Aorta (tissue), 5 donors: ENCODE data around the gene CRIM1. TPM values are rescaled to one million over a fixed set of nuclear protein-coding genes. Genes with fewer than 3 reads are reported as not detected.

Source experiments
- ATAC-seq: fragments of 200-7000 bp; cut with Tn5 transposase; one replicate; pipeline ENCODE4 v1.9.1; 2022; ENCODE audit warnings: moderate library complexity; ENCODE audit not compliant: low FRiP score
- DNase-seq, 2 donors: peaks; one replicate each; pipeline ENCODE4 v3.0.0-alpha.2; 2020
- H3K27ac ChIP-seq, 2 donors: one replicate each; pipeline ENCODE4 v1.5.1; 2013; ENCODE audit warnings: low read length in 2 of 2, mild to moderate bottlenecking in 2 of 2, moderate library complexity in 2 of 2, control low read depth in 1 of 2, inconsistent platforms in 1 of 2, low read depth in 1 of 2
- H3K27me3 ChIP-seq, 2 donors: one replicate each; pipeline ENCODE4 v1.6.1; 2013; ENCODE audit warnings: control low read depth in 1 of 2, low read length in 1 of 2, mild to moderate bottlenecking in 1 of 2, moderate library complexity in 1 of 2; ENCODE audit not compliant: insufficient read depth in 2 of 2, control insufficient read depth in 1 of 2
- H3K36me3 ChIP-seq, 2 donors: one replicate each; pipeline ENCODE4 v1.6.1; 2013; ENCODE audit warnings: control low read depth in 1 of 2, low read length in 1 of 2, mild to moderate bottlenecking in 1 of 2; ENCODE audit not compliant: insufficient read depth in 2 of 2, control insufficient read depth in 1 of 2
- H3K4me1 ChIP-seq, 2 donors: one replicate each; pipeline ENCODE4 v1.6.1; 2013; ENCODE audit warnings: low read length in 2 of 2, control low read depth in 1 of 2, mild to moderate bottlenecking in 1 of 2, moderate library complexity in 1 of 2; ENCODE audit not compliant: insufficient read depth in 2 of 2, control insufficient read depth in 1 of 2
- H3K4me3 ChIP-seq, 2 donors: one replicate each; pipeline ENCODE4 v1.5.1; 2013; ENCODE audit warnings: low read length in 2 of 2, control low read depth in 1 of 2, mild to moderate bottlenecking in 1 of 2
- H3K9me3 ChIP-seq: one replicate; pipeline ENCODE4 v1.6.1; 2013; ENCODE audit warnings: mild to moderate bottlenecking, low read length; ENCODE audit not compliant: control insufficient read depth
- WGBS, 2 donors: extraction: QIAGEN DNeasy Blood & Tissue Kit; methylation state at CpG; one replicate each; pipeline ENCODE4 v1.1.7; 2013; 5-methylcytosine and 5-hydroxymethylcytosine counted together
- intact Hi-C, 2 donors: fragments of 100-400 bp; cut with DNase I; formaldehyde crosslinking; loops; one replicate each; pipeline versions ENCODE4 v1.14.2 to v1.15.0; 2022
- polyA plus RNA-seq, 2 donors: library from polyadenylated mRNA; stranded (reverse); fragments of 200-250 nt; gene quantifications; one replicate each; pipeline ENCODE4 v1.2.3, GENCODE V29; 2013
- total RNA-seq, 2 donors: library from RNA; stranded (reverse); fragmentation: NEBNext Ultra II Directional; extraction: Animal tissue kit (Norgen Biotek cat#: 25700); gene quantifications; one replicate each; pipeline ENCODE4 v1.2.1, GENCODE V29; 2021
- donor health status: healthy with polysubstance abuse.
- donor health status: Bipolar disorder and iron deficiency.
- donor health status: DM: no; HTN: no; CAD: no.
- donor health status: DM: no; HTN: no; CAD: no.
- donor health status: DM: yes; HTN: yes; CAD: no.

Gene CRIM1
- total and polyA plus RNA-seq, 4 donors, result 47.3 to 727 (median 147) TPM

DNA sequence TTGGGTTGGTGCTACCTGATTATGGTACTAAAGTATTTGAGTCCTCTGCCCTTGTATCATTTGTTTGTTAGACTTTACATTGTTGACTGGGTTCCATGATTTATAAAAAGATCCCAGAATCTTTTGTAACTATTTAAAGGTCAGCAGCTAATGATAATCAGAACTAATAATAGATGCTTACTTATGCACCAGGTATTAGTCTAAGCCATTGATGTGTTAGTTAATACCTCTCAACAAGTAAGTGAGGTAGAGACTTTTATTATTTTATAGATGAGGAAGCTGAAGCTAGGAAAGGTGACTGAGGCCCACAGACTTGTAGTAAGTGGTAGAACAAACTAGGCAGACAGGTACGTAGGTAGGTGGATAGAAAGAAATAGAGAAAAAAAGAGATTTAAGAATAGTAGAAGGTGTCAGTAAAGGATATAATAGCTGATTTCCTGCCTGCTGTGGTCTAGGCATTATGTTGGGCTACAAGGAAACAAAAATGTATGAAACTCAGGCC lies 68.1 kb downstream of the CRIM1 start:
- Histone ChIP-seq H3K4me3 (no peak overlapping the region), H3K27me3 (no peaks in the 10 kb centered on the region), H3K27ac (no peak overlapping the region), H3K9me3 (no peaks in the 10 kb centered on the region), H3K4me1 (peaks cover 2 to 9% of the 10 kb centered on the region in 2 donors), H3K36me3 (peaks cover 0 to 2% of the 10 kb centered on the region in 2 donors)
- intact Hi-C loops, result no loop called here
- 92 to 100% methylated on average over 1 of the region's 1 CpG for WGBS, 2 donors
- DNase-seq (no peak), ATAC-seq (no peak)

DNA sequence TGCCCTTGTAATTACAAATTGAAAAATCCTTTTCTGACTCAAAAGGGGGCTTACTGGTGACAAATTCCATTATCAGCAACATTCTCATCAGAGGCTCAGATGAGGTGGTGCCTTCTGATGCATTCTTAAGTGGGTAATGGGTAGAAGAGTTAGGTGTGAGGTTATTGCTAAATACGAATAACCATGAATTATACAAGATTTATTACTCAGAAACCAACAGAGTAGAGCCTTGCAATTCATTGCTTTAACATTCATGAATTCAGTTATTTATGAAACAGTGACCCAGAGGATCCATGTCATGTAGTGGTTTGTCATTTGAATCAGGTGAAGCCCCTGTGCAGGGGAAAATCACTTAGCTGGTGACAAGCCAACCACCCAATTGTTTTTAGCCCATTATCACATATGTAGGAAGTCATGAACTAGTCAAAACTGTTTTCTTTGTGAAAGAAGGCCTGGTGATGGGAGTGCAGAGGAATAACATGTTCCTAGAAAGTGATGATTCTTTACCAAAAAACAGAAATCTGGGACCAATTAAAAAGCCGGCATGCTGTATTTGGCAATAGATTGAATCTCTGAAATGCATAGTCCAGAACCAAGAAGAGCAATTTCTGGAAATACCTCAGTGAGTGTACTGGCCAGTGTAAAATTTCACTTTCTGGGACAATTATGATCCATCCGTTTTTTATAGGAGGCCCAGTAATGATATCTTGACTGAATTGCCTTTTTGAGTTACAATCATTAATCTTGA lies 70.2 kb downstream of the CRIM1 start:
- peaks cover 9 to 10% of the 10 kb centered on the region in 2 donors for H3K4me1 ChIP-seq

GRCh38 chr2:36427790-36428243 lies 72.2 kb downstream of the CRIM1 start:
- H3K27ac ChIP-seq, result peak overlapping the region in 1 of 2 donors; percentile 32
- intact Hi-C loops, result no loop called here
- 96 to 98% methylated on average over 2 of the region's 2 CpGs for WGBS, 2 donors
- DNase-seq (no peak), ATAC-seq (no peak)
- H3K4me3 ChIP-seq, result no peak overlapping the region
- H3K27me3 ChIP-seq, result no peaks in the 10 kb centered on the region
- H3K9me3 ChIP-seq, result no peaks in the 10 kb centered on the region
- peaks cover 0 to 2% of the 10 kb centered on the region in 2 donors for H3K36me3 ChIP-seq
- H3K4me1 ChIP-seq, result peaks cover 13 to 14% of the 10 kb centered on the region in 2 donors

More for the DNA sequence above, 70.2 kb downstream of the CRIM1 start:
- H3K27me3 ChIP-seq, result no peaks in the 10 kb centered on the region
- WGBS, 2 donors, result 50 to 61% methylated on average over 3 of the region's 3 CpGs
- peaks cover 0 to 2% of the 10 kb centered on the region in 2 donors for H3K36me3 ChIP-seq
- DNase-seq (no peak), ATAC-seq (no peak)
- no peak overlapping the region for H3K27ac ChIP-seq
- intact Hi-C loops, result no loop called here
- no peaks in the 10 kb centered on the region for H3K9me3 ChIP-seq
- H3K4me3 ChIP-seq, result no peak overlapping the region

- peaks cover 14 to 16% of the 10 kb centered on the region in 2 donors for H3K4me1 ChIP-seq
- peak overlapping the region; percentile 14 to 58 for H3K27ac ChIP-seq
- 4 to 7% methylated on average over 4 of the region's 4 CpGs for WGBS, 2 donors
- DNase-seq (no peak), ATAC-seq (no peak)
- H3K27me3 ChIP-seq, result no peaks in the 10 kb centered on the region
- H3K4me3 ChIP-seq, result no peak overlapping the region
- intact Hi-C loops, result loop anchor here in 1 of 2 donors (5.0 kb wide), 1 partner anchor 73 kb away; the partner anchor contains the start of gene CRIM1
- no peaks in the 10 kb centered on the region for H3K9me3 ChIP-seq
- no peaks in the 10 kb centered on the region for H3K36me3 ChIP-seq
Observed at GRCh38 chr2:36430549-36430948, 75.0 kb downstream of the CRIM1 start.

- no peak for ATAC-seq
- Histone ChIP-seq H3K4me3 (no peak overlapping the region), H3K27ac (peak overlapping the region; percentile 44 to 67), H3K9me3 (no peaks in the 10 kb centered on the region), H3K27me3 (no peaks in the 10 kb centered on the region), H3K36me3 (no peaks in the 10 kb centered on the region), H3K4me1 (peaks cover 10 to 16% of the 10 kb centered on the region in 2 donors)
- intact Hi-C loops, result loop anchor here in 1 of 2 donors (5.0 kb wide), 1 partner anchor 75 kb away; the partner anchor contains the start of gene CRIM1
- no peak for DNase-seq
- WGBS, 2 donors, result 37 to 48% methylated on average over 3 of the region's 3 CpGs
Observed at GRCh38 chr2:36432479-36432878, 76.9 kb downstream of the CRIM1 start.

- Histone ChIP-seq H3K27ac (peak overlapping the region; percentile 14 to 68), H3K4me3 (peak overlapping the region in 1 of 2 donors; percentile 39), H3K9me3 (no peaks in the 10 kb centered on the region), H3K36me3 (no peaks in the 10 kb centered on the region), H3K4me1 (peaks cover 10 to 18% of the 10 kb centered on the region in 2 donors), H3K27me3 (no peaks in the 10 kb centered on the region)
- 3 to 7% methylated on average over 11 of the region's 11 CpGs for WGBS, 2 donors
- ATAC-seq (peak; percentile 73), DNase-seq (peak; percentile 47 to 84)
- intact Hi-C loops, result loop anchor here in 1 of 2 donors (5.0 kb wide), 1 partner anchor 76 kb away; the partner anchor contains the start of gene CRIM1
Observed at GRCh38 chr2:36433311-36434217, 78.0 kb downstream of the CRIM1 start.

- H3K4me3 ChIP-seq, result no peak overlapping the region
- intact Hi-C loops, result no loop called here
- peak overlapping the region; percentile 76 to 92 for H3K27ac ChIP-seq
- ATAC-seq, result peak; percentile 69
- H3K9me3 ChIP-seq, result no peaks in the 10 kb centered on the region
- H3K4me1 ChIP-seq, result peaks cover 12 to 22% of the 10 kb centered on the region in 2 donors
- DNase-seq, result no peak
- WGBS, 2 donors, result 7 to 8% methylated on average over 3 of the region's 3 CpGs
- no peaks in the 10 kb centered on the region for H3K27me3 ChIP-seq
- peaks cover 0 to 4% of the 10 kb centered on the region in 2 donors for H3K36me3 ChIP-seq
Observed at GRCh38 chr2:36438449-36438977, 82.9 kb downstream of the CRIM1 start.

DNA sequence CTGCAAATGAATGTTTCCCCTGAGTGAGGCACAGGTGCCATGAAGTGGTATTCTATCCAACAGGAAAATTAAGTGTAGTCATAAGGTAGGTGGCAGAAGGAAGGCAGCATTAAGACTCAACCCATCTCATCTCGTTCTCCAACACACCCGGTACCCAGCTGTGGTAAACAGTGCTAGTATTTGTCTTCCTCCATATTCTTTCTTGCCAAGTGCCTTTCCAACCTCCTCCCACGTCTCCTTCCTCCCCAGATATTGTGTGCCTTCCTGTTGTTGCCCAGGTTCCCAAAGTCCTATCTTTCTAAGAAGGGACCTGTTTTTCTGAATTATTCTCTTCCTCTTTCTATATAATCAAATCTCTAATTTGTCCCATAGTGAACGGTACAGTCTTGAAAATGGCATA lies 83.5 kb downstream of the CRIM1 start:
- peaks cover 12 to 22% of the 10 kb centered on the region in 2 donors for H3K4me1 ChIP-seq
- intact Hi-C loops, result no loop called here
- no peak overlapping the region for H3K4me3 ChIP-seq
- no peak for DNase-seq
- no peaks in the 10 kb centered on the region for H3K27me3 ChIP-seq
- H3K9me3 ChIP-seq, result no peaks in the 10 kb centered on the region
- peak overlapping the region; percentile 58 to 76 for H3K27ac ChIP-seq
- 36 to 56% methylated on average over 4 of the region's 4 CpGs for whole genome bisulfite sequencing, 2 donors
- no peak for ATAC-seq
- H3K36me3 ChIP-seq, result peaks cover 0 to 4% of the 10 kb centered on the region in 2 donors
